ENCODE measurements around the gene KRTAP10-11.
A peak's percentile ranks its signal among the peaks of the same experiment; 100 is the strongest.

KRTAP10-11 gene

DNA sequence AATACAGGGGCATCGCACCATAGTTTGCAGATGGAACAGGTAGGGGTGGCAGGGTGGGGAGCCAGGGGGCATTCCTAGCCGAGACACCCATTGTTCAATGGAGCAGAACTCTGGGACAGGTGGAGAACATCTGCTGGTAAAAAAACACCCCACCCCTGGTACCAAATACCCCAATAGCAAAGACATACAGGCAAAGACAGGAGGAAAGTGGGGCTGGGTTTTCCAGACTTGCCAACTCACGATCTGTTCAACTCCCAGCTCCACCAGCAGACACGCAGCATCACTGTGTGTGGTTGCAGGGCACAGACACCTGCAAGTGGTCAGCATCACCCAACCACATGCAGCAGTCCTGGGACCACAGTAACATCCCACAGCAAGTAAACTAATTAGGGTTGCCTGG lies 34.7 kb upstream of the KRTAP10-11 start:
- no peak overlapping the region for H3K4me3 Mint-ChIP-seq
- H3K27ac Mint-ChIP-seq = no peak overlapping the region
- ATAC-seq (no peak), DNase-seq (no peak)
- peaks cover 19% of the 10 kb centered on the region for H3K9me3 Mint-ChIP-seq
- no peaks in the 10 kb centered on the region for H3K27me3 Mint-ChIP-seq
- peaks cover 6% of the 10 kb centered on the region for H3K4me1 Mint-ChIP-seq
- H3K36me3 Mint-ChIP-seq (ENCODE audit: low read depth) = peaks cover 3% of the 10 kb centered on the region

DNA sequence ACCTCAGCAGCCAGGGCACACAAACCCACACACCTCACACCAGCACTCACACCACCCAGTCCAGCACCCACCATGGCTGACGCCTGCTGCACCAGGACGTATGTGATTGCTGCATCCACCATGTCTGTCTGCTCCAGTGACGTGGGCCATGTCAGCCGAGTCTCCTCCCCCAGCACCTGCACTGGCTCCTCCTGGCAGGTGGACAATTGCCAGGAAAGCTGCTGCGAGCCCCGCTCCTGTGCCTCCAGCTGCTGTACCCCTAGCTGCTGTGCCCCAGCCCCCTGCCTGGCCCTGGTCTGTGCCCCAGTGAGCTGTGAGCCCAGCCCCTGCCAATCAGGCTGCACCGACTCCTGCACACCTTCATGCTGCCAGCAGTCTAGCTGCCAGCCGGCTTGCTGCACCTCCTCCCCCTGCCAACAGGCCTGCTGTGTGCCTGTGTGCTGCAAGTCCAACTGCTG lies 34.2 kb upstream of the KRTAP10-11 start, which contains the start of gene KRTAP10-8:
KRTAP10-8 (plus strand) TSS at position 51 of the 458 bp plus-strand sequence; CDS start at position 73, 22 bp downstream.
- peaks cover 9% of the 10 kb centered on the region for H3K4me1 Mint-ChIP-seq
- no peak for ATAC-seq
- no peak for DNase-seq
- peaks cover 3% of the 10 kb centered on the region for H3K36me3 Mint-ChIP-seq (ENCODE audit: low read depth)
- H3K27me3 Mint-ChIP-seq = no peaks in the 10 kb centered on the region
- no peak within 1 kb of the TSS for H3K4me3 Mint-ChIP-seq
- no peak within 1 kb of the TSS for H3K27ac Mint-ChIP-seq
- H3K9me3 Mint-ChIP-seq = peaks cover 19% of the 10 kb centered on the region

DNA sequence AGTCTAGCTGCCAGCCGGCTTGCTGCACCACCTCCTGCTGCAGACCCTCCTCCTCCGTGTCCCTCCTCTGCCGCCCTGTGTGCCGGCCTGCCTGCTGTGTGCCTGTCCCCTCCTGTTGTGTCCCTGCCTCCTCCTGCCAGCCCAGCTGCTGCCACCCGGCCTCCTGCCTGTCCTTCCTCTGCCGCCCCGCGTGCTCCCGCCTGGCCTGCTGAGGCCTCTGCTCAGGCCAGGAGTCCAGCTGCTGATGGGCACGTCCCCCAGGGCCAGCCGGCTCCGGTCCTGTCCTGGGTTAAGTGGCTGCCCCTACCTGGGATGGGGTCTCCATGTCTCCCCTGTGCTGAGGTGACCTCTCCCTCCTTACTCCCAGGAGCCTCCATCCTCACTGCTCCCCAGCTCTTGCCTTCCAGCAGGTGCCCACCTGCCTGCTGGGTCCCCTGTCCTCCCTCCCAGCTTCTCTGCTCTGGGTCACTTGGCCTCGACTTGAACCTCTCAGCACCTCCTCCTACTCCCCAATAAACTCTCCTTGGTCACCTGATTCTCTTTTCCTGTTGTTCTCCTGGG lies 33.5 kb upstream of the KRTAP10-11 start:
- H3K4me3 Mint-ChIP-seq = no peak overlapping the region
- no peak for ATAC-seq
- peaks cover 3% of the 10 kb centered on the region for H3K36me3 Mint-ChIP-seq (ENCODE audit: low read depth)
- peaks cover 16% of the 10 kb centered on the region for H3K4me1 Mint-ChIP-seq
- H3K9me3 Mint-ChIP-seq = peaks cover 19% of the 10 kb centered on the region
- no peak overlapping the region for H3K27ac Mint-ChIP-seq
- H3K27me3 Mint-ChIP-seq = no peaks in the 10 kb centered on the region
- no peak for DNase-seq

DNA sequence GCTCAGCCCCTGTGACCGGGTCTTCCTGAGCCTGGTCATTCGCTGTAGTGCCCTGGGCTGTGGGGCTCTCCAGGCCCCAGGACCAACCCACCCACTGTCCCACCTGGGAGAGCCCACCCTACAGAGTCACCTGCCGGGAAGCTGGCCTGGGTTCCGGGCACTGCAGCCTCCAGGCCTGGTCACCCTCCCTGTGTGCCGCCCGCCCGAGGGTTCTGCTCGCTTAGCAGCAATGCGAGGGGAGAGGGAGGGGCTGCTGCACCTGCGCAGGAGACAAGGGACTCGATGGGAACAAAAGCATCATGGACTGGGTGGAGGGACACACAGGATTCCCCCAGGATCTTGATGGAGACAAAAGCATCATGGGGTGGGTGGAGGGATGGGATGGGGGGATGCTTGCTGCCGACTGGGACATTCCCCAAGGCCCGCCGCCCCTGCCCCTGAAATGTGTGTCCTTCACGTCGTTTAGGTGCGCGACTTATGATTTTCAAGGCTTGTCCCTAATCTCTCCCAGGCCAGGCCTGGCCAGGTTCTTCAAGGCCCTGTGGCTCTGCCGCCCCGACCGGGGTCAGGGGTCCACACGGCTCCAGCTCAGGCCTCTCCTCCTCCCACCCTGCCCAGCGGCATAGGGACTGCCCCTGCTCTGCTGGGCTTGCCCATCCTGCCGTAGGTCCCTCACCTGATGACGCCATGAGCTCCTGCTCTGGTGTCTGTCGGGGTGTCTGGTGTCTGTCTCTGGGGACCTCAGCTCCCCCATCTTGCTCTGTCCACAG lies 32.6 kb upstream of the KRTAP10-11 start:
- Mint-ChIP-seq H3K9me3 (peaks cover 24% of the 10 kb centered on the region), H3K4me3 (no peak overlapping the region), H3K36me3 (ENCODE audit: low read depth) (peaks cover 3% of the 10 kb centered on the region), H3K27me3 (no peaks in the 10 kb centered on the region), H3K4me1 (peaks cover 24% of the 10 kb centered on the region), H3K27ac (no peak overlapping the region)
- DNase-seq (no peak), ATAC-seq (no peak)

DNA sequence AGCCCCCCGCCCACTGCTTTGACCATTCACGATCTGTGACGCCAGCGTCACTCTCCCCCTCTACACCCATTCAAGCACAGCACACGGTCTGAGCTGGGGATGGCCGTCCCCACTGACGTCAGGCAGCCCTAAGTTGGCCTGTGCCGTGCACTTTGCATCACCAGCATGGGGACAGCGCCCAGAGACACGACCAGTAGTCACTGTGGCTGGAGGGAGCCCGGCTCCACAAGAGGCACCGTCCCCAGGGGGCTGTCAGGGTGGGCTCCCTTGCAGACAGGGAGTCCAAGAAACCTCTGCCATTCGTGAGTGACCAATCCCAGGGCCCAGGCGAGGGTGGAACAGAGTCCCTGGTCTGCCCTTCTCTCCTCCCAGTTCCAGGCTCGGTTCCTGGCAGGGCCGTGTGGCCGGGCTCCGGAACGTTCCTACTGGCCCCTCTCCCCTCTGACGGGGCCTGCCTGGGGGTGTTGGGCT lies 32.0 kb upstream of the KRTAP10-11 start:
- H3K36me3 Mint-ChIP-seq (ENCODE audit: low read depth) = peaks cover 9% of the 10 kb centered on the region
- ATAC-seq (no peak), DNase-seq (no peak)
- no peak overlapping the region for H3K27ac Mint-ChIP-seq
- H3K27me3 Mint-ChIP-seq = no peaks in the 10 kb centered on the region
- peaks cover 30% of the 10 kb centered on the region for H3K4me1 Mint-ChIP-seq
- peaks cover 25% of the 10 kb centered on the region for H3K9me3 Mint-ChIP-seq
- no peak overlapping the region for H3K4me3 Mint-ChIP-seq

DNA sequence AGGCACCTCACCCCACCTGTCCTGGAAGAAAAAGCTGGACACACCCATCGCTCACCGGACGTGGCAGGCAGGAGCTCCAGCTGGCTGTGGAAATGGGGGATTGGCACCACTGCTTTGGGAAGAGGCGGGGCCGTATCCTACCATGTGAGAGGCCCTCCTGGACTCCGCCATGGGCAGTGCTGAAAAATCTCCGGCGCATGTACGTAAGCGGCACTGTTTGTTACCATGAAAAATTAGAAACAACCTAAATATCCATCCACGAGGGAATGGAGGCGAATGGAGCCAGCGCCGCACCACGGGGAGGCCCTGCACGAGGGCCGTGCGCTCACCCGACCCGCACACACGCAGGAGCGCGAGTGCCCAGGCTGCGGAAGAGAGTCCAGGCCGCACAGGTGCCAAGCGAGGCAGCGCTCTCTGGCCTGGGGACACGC lies 31.2 kb upstream of the KRTAP10-11 start:
- H3K27me3 Mint-ChIP-seq = no peaks in the 10 kb centered on the region
- H3K9me3 Mint-ChIP-seq = peaks cover 25% of the 10 kb centered on the region

DNA sequence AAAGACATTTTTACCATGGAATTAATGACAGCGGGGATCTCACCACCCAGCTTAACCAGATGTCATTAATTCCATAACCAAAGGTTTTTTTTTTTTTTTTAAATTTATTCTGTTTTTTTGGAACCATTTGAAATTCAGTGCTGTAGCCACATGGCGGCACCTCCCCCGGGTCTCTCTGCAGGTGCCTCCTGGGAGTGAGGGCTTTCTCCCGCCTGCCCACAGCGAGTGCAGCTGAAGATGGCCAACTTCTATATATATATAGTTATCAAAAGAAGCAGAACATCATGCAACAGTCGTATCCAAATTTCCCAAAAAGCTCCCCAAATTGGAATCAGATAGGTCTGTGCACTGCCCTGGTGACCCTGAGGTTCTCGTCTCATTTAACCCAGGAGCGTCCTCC lies 30.7 kb upstream of the KRTAP10-11 start:
- H3K4me3 Mint-ChIP-seq = no peak overlapping the region
- peaks cover 16% of the 10 kb centered on the region for H3K36me3 Mint-ChIP-seq (ENCODE audit: low read depth)
- no peak for DNase-seq
- peaks cover 37% of the 10 kb centered on the region for H3K4me1 Mint-ChIP-seq
- no peak overlapping the region for H3K27ac Mint-ChIP-seq
- peaks cover 28% of the 10 kb centered on the region for H3K9me3 Mint-ChIP-seq
- ATAC-seq = no peak
- H3K27me3 Mint-ChIP-seq = no peaks in the 10 kb centered on the region

More for the DNA sequence above, 31.2 kb upstream of the KRTAP10-11 start:
- Mint-ChIP-seq H3K27ac (no peak overlapping the region), H3K4me3 (no peak overlapping the region), H3K36me3 (ENCODE audit: low read depth) (peaks cover 14% of the 10 kb centered on the region), H3K4me1 (peaks cover 37% of the 10 kb centered on the region)
- no peak for ATAC-seq
- no peak for DNase-seq

DNA sequence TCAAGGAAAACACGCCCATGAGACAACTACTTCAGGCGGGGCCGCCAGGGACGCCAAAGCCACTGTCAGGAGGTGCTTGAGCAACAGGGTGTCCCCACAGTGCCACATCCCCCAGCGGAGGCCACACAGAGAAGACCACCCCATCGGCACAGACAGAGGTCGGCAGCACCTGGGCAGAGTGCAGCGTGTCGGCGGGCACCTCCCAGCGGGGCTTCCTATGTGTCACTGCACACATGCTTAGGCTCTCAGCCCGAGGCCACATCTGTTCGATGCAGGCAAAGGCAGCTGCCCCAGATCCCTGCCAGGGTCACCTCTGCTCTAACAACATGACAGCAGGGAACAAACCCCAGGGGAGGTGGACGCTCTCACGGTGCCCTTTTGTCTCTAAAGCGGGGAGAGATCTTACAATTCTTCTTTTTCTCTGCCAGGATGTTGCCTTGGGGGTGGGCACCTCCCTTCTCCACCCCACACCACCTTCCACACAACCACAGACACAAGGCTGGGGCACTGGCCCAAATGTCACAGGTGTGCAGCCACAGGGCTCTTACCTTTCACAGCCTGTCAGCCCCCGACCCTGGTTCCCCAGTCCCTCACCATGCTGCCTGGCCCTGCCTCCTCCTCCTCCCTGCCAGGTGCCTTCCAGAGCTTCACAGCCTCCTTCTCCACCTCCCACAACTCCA lies 30.2 kb upstream of the KRTAP10-11 start:
- Mint-ChIP-seq H3K4me1 (peaks cover 37% of the 10 kb centered on the region), H3K27me3 (no peaks in the 10 kb centered on the region), H3K9me3 (peaks cover 33% of the 10 kb centered on the region), H3K27ac (no peak overlapping the region), H3K36me3 (ENCODE audit: low read depth) (peaks cover 21% of the 10 kb centered on the region), H3K4me3 (no peak overlapping the region)
- ATAC-seq (no peak), DNase-seq (no peak)

DNA sequence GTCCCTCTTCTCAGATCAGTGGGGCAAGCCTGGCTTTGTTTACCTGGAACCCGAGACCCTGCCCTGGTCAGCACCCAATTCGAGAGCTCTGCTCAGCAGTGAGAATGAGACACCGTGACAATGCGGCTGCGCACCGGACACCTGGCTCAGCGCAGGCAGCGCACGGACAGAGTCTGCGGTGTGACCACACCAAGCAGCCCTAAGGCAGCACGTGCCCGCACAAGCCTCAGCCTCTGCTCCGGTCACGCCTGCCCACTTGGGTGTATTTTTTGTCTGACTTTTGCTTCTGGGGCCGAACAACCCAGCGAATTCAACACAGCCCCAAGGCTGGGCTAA lies 29.7 kb upstream of the KRTAP10-11 start:
- Mint-ChIP-seq H3K4me1 (peaks cover 37% of the 10 kb centered on the region), H3K4me3 (no peak overlapping the region), H3K27ac (no peak overlapping the region), H3K9me3 (peaks cover 29% of the 10 kb centered on the region), H3K36me3 (ENCODE audit: low read depth) (peaks cover 21% of the 10 kb centered on the region), H3K27me3 (no peaks in the 10 kb centered on the region)
- DNase-seq = no peak
- ATAC-seq = no peak

DNA sequence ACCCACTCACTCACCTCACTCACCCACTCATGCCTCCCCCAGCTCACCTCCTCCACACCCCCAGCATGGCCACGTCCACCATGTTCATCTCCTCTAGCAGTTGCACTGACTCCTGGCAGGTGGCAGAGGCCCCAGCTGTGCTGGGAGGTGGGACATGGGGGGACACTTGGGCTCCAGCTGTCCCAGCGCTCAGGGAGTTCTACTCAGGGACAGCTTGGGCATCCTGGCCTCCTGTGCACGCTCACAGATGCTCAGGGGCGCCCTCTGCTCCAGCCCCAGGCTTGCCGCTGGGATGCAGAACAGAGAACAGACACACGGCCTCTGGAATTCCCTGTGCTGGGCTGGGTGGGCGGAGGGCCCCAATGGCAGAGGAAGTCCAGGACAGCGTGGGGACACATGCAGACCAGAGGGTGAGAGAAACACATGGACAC lies 29.1 kb upstream of the KRTAP10-11 start:
- Mint-ChIP-seq H3K27ac (no peak overlapping the region), H3K36me3 (ENCODE audit: low read depth) (peaks cover 21% of the 10 kb centered on the region), H3K27me3 (no peaks in the 10 kb centered on the region), H3K9me3 (peaks cover 27% of the 10 kb centered on the region), H3K4me1 (peaks cover 37% of the 10 kb centered on the region), H3K4me3 (no peak overlapping the region)
- DNase-seq (no peak), ATAC-seq (no peak)

DNA sequence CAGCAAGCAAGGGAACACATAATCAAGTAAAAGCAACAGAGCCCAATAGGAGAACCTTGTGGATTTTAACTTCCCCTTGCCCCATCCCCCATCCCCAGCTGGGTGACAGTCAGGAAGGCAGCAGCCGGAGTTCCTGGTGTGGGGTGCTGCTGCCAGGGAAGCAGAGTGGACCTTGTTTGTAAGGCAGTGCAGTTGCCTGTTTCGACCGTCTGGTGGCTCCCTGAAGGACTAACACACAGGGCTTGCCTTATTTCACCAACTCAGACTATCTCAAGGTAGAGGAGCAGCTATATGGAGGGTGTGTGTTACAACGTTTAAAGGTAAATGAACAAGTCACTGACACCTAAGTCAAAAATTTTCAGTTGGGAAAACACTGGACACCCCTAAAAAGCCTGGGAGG lies 27.7 kb upstream of the KRTAP10-11 start:
- Mint-ChIP-seq H3K36me3 (ENCODE audit: low read depth) (peaks cover 23% of the 10 kb centered on the region), H3K27me3 (no peaks in the 10 kb centered on the region), H3K4me1 (peaks cover 37% of the 10 kb centered on the region), H3K4me3 (peak overlapping the region; percentile 34), H3K9me3 (peaks cover 39% of the 10 kb centered on the region), H3K27ac (peak overlapping the region; percentile 88)
- ATAC-seq = peak; percentile 34
- DNase-seq = no peak

DNA sequence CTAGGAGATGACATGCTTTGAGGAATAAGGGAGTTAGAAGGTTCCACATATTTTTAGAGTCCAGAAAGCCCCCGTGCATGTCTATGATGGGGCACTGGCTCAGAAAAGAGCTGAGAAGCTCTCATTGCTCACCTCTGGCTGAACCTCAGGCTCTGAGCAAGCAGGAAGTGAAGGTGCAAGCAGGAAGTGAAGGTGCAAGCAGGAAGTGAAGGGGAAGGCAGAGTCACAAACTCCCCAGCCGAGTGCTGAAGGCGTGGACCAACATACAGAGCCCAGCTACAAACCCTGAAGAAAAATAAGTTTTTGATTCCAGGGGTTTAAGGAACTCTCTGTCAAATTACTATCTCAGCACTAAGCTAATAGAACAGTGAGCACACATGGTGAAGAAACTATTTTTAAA lies 27.3 kb upstream of the KRTAP10-11 start:
- H3K9me3 Mint-ChIP-seq = peaks cover 43% of the 10 kb centered on the region
- H3K27me3 Mint-ChIP-seq = no peaks in the 10 kb centered on the region
- DNase-seq (peak; percentile 22), ATAC-seq (peak; percentile 84)
- H3K4me3 Mint-ChIP-seq = peak overlapping the region; percentile 34
- peaks cover 37% of the 10 kb centered on the region for H3K4me1 Mint-ChIP-seq
- H3K27ac Mint-ChIP-seq = peak overlapping the region; percentile 88
- H3K36me3 Mint-ChIP-seq (ENCODE audit: low read depth) = peaks cover 24% of the 10 kb centered on the region

DNA sequence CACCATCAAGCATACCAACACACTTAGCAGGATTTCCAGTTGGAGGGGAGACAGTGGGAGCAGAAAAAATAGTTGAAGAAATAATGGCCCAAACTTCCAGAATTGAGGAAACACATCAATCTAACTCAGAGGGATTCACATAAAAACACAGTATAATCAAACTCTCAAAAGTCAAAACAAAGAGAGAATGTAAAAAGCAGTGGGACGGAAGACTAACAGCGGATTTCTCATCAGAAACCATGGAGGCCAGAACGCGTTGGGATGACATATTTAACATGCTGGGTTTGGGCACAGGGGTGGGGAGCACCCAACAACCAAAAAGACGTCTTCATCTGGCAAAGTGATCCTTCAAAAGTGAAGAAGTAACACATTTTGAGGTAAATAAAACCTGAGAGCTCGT lies 26.3 kb upstream of the KRTAP10-11 start:
- peaks cover 37% of the 10 kb centered on the region for H3K4me1 Mint-ChIP-seq
- ATAC-seq (no peak), DNase-seq (no peak)
- peaks cover 30% of the 10 kb centered on the region for H3K36me3 Mint-ChIP-seq (ENCODE audit: low read depth)
- H3K9me3 Mint-ChIP-seq = peaks cover 53% of the 10 kb centered on the region
- H3K27me3 Mint-ChIP-seq = no peaks in the 10 kb centered on the region
- H3K27ac Mint-ChIP-seq = no peak overlapping the region
- H3K4me3 Mint-ChIP-seq = no peak overlapping the region

DNA sequence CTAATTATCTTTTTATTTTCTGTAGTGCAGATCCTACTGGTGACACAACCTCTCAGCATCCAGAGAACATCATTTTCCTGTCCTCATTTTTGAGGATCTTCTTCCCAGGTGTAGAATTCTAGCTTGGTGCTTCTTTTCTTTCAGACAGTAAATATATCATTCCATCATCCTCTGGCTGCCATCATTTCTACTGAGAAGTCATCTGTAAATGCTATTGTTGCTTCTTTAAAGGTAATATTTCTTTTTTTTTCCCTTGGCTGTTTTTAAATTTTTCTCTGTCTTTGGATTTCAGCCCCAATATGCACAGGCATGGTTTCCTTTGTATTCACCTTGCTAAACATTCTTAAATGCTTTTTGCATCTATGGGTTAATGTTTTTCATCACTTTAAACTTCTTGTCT lies 22.6 kb upstream of the KRTAP10-11 start:
- no peak for ATAC-seq
- no peak overlapping the region for H3K27ac Mint-ChIP-seq
- H3K27me3 Mint-ChIP-seq = no peaks in the 10 kb centered on the region
- peaks cover 52% of the 10 kb centered on the region for H3K9me3 Mint-ChIP-seq
- no peak for DNase-seq
- H3K4me1 Mint-ChIP-seq = peaks cover 18% of the 10 kb centered on the region
- H3K4me3 Mint-ChIP-seq = no peak overlapping the region
- peaks cover 30% of the 10 kb centered on the region for H3K36me3 Mint-ChIP-seq (ENCODE audit: low read depth)

DNA sequence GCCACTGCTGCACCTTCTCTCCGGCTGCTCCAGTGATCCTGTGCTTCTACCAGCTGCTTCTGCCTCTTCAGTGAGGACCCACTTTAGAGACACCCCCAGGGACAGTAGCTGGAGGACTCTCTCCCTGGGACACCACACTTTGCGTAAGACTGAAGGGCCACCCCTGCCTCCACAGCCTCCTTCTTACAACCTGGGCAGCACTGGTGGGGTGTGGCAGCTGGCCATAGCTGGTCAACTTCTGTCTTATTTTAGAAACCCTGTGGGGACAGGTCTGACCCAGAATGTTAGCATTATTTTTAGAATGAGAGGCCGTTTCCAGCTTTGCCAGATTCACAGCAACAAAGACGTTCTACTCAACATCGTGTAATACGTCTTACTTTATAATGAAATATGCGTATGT lies 20.5 kb upstream of the KRTAP10-11 start:
- Mint-ChIP-seq H3K36me3 (ENCODE audit: low read depth) (peaks cover 13% of the 10 kb centered on the region), H3K4me1 (peaks cover 22% of the 10 kb centered on the region), H3K4me3 (no peak overlapping the region), H3K27me3 (no peaks in the 10 kb centered on the region), H3K9me3 (peaks cover 41% of the 10 kb centered on the region), H3K27ac (no peak overlapping the region)
- no peak for DNase-seq
- no peak for ATAC-seq
